ENCODE data around the gene MAGEF1.

Gene MAGEF1

DNA sequence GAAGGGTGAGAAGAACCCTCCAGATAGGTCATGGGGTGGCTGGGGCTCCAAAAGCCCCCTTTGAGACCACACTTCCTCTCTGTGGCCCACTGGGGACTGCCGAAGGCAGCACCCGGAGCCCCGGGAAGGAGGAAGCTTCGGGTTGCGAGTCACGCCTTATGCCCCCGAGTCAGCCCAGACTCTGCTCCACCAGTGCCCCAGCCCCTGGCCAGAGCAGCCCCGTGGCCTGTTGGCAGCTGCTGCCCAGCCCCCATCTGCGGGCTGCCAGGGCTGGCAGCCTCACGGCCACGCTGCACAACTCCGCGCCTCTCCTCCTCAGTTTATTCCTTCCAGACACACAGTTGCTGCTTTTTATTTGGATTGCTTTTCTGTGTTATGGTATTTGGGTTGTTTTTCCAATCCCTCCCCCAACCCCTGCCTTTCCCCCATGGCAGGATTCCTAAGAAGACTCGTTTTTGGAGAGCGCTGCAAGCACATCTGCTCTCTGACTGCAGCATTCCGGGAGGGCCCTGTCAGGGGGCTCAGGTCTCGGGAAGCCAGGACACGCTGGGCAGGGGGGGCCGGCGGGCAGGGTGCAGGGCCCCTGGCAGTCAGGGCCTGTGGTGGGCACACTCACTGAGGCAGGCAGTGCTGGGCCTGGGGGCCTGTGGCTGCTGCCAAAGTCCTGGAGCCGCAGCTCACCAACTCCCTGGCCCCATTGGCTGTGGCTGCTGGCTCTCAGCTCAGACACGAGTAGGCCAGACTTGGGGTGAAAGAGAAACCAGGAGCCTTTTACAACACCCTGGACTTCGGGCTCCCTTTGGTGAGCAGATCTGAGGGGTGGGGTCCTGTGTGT is 20.2 kb downstream of the MAGEF1 start:
- in situ Hi-C loops (cut with MboI; ENCODE audit: low sequenced_read_pairs): no loop called here

DNA sequence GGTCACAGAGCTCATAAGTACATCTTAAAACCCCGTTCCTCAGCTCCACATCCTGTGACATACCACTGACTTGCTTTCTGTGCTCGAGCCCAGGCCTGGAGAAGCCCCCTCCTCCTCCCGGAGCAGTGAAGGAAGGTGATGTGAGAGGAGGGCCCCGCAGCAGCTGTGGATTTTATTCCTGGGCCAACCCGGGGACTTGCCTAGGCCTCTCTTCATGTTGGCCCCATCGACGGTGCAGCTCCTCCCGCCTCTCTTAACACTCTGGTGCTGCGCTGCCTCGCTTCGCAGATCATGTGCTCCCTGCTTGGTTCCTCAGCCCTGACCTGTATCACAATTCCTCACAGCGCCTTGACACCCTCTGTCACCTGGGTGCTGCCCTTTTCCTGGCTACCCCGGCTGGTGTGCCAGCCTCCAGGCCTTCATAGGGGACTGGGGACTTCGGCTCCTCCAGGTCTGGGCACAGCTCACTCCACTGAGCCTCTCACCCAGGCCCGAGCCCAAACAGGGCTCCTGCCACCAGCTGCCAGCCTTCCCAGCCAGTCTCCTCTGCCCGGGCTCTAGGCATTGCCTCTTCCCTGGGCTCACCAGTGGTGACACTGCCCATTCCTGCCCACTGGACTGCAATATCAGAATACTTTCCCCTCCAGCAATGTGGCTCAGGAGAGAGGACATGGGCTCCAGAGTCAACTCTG is 21.5 kb downstream of the MAGEF1 start:
- in situ Hi-C loops (cut with MboI; ENCODE audit: low sequenced_read_pairs): no loop called here

DNA sequence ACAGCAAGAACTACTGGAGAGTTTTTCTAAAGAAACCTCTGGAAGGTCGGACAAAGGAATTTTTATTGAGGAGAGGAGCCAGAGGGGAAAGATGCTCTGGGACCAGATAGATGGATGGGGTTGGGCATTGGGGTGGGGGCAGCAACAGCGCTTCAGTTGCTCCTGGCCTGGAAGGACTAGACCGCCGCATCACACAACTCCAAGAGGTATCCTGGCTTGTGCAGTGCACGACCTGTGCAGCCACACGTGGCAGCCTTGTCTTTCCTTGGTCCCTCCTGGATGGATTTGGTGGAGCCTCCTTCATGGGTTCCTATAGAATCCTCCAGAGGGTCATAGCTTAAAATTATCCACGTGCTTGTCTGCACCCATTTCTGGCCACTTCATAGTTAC is 23.0 kb downstream of the MAGEF1 start:
- in situ Hi-C loops (cut with MboI; ENCODE audit: low sequenced_read_pairs): no loop called here

DNA sequence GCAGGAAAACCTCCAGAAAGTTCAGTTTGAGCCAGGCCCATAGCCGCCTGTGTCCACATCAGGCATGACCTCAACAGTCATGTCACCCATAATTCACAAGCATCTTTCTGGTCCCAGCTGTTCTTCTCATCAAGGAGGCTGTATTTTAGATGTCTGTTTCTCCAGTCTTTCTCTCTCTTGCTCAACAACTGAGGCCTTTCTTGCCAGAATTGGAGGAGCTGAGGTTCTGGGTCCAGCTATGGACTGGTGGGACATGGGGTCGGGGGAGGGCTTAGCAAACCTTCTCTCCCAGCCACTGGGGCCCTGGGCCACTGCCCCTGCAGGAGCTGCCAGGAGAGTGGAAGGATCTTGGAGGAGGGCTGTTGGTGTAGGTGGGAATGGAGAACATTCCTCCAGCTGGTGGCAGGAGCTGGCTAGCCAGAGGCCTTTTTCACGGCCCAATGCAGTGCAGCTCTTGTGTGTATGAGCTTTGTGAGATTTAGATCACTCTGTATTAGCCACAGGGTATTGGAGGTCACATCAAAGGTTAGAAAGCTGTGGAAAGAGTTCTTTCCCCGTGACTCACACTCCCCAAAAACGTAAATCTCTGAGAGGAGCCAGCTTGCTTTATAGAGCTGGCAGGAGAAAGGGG is 23.5 kb downstream of the MAGEF1 start:
- in situ Hi-C loops (cut with MboI; ENCODE audit: low sequenced_read_pairs): no loop called here

DNA sequence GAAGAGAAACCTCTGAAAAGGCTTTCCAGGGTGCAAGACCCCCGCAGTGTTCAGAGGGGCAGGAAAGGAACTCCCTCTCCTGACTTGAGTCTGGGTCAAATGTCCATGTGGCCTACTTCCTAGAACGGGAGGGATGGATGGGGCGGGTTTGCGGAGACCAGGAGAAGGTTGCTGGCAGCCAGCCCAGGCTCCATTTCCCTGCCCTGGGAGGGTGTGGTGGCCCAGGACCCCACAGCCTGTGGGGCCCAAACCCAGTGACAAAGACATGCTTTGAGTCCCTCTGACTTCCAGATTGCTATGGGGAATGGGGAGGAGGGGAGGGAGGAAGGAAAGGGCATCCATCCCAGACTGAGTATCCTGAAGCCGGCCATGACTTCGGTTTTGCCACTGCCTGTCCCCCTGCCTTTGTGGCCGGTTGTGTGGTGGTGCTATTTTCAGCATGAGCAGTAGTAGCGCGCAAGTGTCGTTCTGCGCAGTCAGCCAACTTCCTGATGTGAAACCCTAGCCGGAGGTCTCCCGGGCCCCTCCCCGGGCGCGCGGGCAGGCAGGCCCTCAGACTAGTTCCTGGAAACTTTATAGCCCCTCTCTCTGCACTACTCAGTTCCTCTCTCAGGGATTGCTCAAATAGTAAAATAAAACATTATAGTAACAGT is 24.4 kb downstream of the MAGEF1 start:
- in situ Hi-C loops (cut with MboI; ENCODE audit: low sequenced_read_pairs): no loop called here

DNA sequence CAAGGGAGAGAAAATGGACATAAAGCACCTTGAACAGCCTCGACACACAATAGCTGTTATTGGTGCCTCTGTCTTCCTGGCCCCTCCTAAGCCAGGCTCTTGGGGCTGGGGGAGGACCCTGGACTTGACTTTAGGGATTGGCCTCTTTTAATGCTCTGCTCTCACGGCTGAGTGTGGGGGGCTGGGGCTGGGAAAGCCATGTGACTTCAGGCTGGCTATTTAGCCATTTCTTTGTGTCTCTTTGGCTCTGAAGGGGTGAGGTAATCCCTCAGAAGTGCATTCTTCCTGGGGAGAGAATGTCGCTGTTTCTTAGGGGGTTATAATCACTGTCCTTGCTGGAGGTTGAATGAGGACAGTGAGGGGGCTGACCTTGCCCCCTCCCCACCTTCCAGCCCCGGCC is 26.2 kb downstream of the MAGEF1 start:
- in situ Hi-C loops (cut with MboI; ENCODE audit: low sequenced_read_pairs): no loop called here

DNA sequence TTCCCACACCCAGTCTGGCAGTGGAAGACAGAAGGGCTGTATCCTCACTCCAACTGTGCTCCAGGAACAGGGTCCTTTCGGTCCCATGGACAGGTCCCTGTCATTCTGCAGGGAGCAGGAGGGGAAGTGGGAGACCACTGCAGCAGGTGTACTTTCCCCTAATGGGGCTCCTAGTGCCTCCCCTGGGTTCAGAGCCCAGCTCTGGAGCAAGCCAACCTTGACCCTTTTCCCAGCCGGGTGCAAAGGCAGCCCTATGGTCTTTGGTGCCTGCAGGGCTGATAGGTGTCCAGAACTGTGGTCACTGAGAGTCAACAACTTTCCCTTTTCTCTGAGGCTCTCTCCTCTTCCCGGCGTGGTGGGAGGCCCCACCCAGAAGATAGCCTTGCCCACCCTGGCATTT is 26.8 kb downstream of the MAGEF1 start:
- in situ Hi-C loops (cut with MboI; ENCODE audit: low sequenced_read_pairs): no loop called here

DNA sequence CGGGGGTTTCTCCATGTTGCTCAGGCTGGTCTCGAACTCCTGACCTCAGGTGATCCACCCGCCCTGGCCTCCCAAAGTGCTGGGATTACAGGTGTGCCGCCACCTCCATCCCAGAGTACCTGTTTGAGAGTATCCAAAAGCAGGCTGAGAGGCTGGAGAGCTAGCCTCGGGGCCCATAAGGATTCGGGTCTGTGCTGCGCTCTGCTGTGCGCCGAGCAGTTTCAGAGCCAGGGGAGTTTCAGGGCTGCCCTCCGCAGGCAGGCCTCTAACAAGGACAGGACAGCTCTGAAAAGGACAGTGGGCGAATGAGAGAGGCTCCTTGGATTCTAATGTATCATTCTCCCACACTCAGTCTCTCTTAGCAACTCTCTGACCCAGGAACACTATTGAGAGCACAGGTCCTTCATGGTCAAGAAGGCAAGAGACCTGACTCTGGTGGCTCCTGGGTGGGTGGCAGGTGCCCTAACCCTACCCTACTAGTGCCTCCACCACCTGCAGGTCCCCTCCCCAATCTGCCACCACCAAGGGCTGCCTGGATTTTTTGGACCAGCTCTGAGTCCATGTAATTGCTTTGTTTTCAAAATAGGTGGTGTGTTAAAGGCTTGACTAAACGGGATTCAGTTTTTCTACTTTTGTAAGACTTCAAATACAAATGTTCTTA is 27.8 kb downstream of the MAGEF1 start:
- in situ Hi-C loops (cut with MboI; ENCODE audit: low sequenced_read_pairs): no loop called here

DNA sequence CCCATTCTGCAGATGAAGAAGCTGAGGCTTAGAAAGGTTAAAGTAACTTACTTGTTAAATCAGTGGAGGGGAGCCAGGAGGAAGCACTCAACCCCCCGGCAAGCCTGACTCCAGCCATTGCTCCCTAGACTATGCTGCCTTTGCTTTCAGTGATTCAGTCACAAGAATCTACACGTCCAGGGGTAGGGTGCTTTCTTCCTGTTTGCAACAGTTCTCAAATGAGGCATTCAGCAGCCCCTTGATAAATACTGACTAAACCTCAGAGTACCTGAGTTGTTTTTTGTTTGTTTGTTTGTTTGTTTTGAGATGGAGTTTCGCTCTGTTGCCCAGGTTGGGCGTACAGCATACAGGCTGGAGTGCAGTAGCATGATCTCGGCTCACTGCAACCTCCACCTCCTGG is 28.6 kb downstream of the MAGEF1 start:
- in situ Hi-C loops (cut with MboI; ENCODE audit: low sequenced_read_pairs): no loop called here

DNA sequence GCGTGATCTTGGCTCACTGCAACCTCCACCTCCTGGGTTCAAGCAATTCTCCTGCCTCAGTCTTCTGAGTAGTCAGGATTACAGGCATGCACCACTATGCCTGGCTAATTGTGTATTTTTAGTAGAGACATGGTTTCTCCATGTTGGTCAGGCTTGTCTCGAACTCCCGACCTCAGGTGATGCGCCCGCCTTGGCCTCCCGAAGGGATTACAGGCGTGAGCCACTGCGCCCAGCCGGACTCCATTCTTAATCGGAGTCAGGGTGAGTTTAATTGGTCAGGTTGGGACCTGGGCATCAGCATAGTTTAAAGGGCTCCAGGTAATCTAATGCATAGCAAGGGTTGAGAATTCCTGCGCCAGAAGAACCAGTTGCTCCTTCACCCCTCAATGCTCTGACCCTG is 29.2 kb downstream of the MAGEF1 start:
- in situ Hi-C loops (cut with MboI; ENCODE audit: low sequenced_read_pairs): no loop called here

DNA sequence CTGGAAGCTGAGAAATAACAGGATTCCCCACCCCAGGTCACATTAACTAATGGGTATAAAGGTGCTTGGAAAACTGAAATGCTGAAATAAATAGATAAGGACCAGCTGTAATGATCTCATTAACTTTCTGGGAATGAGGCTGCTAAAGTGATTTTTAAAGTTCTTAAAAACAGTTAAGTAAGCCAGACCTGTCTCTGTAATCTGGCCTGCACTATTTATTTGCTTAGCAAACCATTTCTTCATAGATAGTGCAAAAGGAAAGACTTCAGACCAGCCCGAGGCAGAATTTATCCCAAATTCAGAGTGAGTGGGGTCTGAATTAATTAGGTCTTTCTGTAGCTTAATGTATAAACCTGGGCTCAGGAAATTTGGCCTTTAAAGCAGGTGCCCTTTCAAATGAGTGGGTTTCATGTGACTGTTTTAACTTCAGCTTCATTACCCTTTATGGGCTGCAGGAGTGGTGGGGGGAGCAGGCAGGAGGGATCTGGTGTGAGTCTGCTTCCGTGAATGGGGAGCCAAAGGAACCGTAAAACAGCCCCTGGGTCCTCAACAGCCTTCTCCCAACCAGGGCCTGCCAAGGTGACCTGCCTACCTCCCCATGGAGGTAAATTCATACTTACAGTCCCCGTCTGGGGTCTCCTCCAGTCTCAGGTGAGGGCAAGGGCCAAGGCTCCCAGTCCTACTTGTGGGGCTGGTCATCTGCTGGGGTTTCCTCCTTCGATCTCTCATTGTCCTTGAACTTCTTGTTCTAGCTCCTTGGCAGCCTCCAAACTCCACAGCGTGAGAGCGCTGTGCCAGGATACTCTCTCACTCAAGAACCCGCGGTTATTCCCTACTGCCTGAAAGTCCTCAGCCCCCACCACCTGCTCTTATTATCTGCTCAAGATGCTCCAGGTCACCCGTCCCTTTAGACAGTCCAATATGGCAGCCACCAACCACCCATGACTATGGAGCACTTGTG is 31.2 kb downstream of the MAGEF1 start:
- in situ Hi-C loops (cut with MboI; ENCODE audit: low sequenced_read_pairs): no loop called here

DNA sequence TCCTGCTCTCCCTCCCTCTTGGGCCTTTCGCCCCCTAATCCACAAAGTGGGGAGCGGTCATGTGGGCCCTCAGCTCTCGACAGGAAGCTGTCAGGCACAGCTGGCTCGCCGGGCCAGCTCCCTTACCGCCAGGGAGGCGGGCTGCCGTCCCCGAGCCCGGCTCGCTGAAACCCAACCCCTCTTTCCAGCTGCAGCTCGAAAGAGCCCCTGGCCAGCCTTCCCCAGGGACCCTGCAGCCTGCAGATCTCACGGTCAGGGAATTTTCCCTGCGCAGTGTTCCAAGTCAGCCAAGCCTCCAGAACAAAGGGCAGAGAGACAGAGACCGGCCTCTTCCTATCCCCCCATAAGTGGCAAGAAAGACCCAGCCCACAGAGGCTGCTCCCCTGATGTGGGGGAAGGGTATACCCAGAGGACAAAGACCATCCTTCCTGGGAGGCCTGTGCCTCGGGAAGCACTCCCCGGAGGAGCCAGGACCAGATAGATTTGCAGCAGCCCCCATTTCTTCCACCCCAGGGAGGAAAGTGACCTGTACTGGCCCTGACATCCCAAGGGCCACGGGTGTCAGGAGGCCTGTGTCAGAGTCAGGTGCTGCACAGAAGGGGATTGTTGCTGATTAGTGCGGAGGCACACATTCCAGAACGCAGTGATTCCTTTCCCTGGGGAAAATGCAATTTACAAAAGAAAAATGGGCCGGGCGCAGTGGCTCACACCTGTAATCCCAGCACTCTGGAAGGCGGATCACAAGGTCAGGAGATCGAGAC is 32.6 kb downstream of the MAGEF1 start:
- in situ Hi-C loops (cut with MboI; ENCODE audit: low sequenced_read_pairs): no loop called here

DNA sequence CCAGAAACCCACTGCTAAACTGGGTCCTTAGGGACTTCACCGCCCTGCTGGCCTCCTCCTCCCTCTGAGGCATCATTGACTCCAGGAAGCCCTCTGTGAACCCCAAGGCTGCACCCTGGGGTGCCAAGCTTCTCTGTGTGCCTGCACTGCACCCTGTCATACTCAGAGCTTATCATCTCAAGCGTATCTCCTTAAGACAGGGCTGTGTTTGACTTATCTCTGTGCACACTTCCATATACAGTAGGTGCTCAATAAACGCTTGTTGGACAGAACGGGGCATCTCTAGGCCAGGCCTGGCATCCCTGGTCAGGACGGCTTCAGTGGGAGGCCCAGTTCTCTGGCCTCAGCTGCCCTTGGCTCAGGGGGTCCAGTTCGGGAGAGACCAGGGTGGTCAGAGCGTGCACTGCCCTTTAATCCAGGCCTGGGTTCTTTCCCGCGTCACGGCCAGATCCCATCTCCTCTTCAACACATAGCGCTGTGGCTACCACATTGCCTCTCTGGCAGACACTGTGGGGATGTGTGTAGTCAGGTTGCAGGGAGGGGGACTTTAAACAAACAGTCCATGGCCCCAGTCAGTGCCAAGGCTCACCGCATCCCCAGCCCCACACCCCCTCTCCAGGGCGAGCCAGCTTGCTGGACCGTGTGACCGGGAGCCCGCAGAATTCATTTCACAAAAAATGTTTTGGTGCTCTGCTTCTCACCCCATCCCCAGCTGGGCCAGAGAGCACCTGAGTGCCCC is 33.4 kb downstream of the MAGEF1 start:
- in situ Hi-C loops (cut with MboI; ENCODE audit: low sequenced_read_pairs): no loop called here

DNA sequence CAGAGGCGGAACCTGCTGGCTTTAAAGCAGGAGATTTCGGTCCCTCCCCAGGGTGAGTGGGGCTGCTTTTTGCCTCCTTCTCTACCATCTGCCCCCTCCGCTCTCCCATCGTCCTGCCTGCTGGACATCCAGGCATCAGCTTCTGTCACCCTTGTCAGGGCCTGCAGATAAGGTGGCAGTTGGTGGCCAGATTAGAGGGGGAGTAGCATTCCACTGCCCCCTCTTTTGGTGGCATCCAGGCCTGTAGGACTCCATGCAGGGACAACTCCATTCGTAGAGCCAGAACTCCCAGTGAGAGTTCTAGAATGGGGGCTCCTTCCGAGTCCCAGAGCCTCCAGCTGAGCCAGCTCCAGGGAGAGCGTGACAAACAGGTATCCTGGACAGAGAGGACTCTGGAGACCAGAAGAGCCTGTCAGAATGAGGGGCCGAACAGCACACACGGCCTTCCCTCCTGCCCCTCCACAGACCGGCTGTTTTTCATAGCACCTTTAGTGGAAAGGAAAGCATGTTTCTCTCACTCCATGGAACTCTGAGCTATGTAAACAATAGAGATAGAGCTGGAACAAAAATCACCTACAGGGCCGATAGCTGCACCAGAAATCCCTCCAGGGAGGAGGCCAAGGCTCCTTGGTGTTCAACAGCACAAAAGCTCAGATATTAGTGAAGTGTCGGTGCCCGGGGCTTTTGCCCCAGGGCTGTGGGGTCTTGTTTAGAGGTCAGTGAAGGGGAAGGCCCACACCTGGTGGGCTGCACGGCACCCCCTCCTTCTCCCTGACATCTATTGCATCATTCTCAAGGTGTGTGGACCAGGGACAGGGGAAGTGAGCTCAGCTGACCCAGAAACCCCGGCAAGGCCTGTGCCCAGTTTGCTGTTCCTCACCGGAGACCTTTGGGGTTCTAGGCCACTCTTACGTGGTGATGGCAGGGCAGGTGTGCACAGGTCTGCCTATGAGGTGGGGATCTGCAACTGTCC is 34.2 kb downstream of the MAGEF1 start:
- in situ Hi-C loops (cut with MboI; ENCODE audit: low sequenced_read_pairs): no loop called here

DNA sequence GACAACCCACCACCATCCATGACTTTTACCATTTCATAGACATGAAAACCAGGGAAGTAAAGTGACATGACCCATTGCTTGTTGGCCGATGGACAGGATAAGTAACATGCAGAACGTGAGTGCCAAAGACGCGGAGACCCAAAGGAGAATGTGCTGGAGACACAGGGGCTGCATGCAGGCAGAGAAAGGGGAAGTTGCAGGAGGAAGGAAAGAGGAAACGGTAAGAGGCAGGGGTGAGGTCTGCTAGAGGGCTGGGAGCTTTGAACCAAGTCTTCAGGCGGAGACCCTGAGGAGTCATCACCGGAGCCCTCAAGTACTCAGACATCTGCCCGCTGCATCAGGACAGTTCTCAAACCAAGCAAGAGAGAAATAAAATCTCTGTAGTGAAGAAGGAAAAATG is 34.9 kb downstream of the MAGEF1 start:
- in situ Hi-C loops (cut with MboI; ENCODE audit: low sequenced_read_pairs): no loop called here

DNA sequence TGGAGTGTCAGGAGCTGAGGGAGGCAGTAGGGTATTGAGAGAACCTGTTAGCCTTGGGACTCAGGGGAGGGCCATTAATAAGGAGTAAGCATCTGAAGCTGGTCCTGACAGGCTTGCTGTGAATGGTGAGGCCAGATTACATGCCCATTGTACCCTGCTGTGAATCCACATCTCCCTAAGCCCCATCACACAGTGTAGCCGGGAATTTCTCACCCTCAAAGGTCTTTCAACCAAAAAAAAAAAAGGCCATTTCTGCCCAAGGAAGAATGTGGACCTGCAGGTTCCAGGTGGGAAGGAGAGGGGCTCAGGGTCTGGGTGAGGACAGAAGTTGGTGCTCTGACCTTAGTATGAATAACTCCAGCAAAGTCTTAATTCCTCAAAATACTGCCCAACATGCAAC is 37.2 kb downstream of the MAGEF1 start:
- in situ Hi-C loops (cut with MboI; ENCODE audit: low sequenced_read_pairs): no loop called here
